Hippocampal formation (tissue), 2 donors: ENCODE data around the gene SMPD4.
"Not testable (repeated sequence)": the region's sequence is repeated elsewhere in the genome, so short reads cannot be mapped to it uniquely, and the experiment has no call there.

ENCODE experiments used
- DNase-seq, 2 donors: peaks; one replicate each; lab custom pipeline; 2025; lab: John Stamatoyannopoulos, UW

The SMPD4 gene

GRCh38 chr2:130181325-130181879 is at the start of gene SMPD4:
Gene SMPD4, minus strand, starts transcription at chr2:130181602. Its CDS starts 5,010 bp downstream, at chr2:130176592.
- peak; percentile 86 to 95 for DNase-seq

DNA sequence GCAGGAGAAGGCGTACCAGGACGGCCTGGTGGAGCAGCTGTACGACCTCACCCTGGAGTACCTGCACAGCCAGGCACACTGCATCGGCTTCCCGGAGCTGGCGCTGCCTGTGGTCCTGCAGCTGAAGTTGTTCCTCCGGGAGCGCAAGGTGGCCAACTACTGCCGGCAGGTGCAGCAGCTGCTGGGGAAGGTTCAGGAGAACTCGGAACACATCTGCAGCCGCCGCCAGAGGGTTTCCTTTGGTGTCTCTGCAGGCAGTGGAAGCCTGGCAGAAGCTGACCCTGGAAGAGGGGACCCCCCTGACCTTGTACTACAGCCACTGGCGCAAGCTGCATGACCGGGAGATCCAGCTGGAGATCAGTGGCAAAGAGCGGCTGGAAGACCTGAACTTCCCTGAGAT is 49.5 kb upstream of the SMPD4 start:
- not testable (repeated sequence) for DNase-seq

GRCh38 chr2:130230376-130230775 is 49.0 kb upstream of the SMPD4 start:
- not testable (repeated sequence) for DNase-seq

DNA sequence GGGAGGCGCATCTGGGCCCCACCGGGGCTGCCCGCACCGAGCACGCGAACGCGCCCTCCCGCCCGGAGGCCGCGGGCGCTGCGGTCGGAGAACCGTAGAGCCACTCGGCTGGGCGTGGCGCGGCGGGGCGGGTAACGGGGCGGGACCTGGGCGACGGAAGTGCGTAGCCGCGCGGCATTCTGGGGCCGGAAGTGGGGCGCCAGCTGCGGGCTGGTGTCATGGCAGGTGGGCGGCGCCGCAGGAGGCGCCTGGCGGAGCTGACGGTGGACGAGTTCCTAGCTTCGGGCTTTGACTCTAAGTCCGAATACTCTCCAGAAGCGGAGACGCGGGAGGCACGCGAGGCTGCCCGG is 47.7 kb upstream of the SMPD4 start:
- not testable (repeated sequence) for DNase-seq

DNA sequence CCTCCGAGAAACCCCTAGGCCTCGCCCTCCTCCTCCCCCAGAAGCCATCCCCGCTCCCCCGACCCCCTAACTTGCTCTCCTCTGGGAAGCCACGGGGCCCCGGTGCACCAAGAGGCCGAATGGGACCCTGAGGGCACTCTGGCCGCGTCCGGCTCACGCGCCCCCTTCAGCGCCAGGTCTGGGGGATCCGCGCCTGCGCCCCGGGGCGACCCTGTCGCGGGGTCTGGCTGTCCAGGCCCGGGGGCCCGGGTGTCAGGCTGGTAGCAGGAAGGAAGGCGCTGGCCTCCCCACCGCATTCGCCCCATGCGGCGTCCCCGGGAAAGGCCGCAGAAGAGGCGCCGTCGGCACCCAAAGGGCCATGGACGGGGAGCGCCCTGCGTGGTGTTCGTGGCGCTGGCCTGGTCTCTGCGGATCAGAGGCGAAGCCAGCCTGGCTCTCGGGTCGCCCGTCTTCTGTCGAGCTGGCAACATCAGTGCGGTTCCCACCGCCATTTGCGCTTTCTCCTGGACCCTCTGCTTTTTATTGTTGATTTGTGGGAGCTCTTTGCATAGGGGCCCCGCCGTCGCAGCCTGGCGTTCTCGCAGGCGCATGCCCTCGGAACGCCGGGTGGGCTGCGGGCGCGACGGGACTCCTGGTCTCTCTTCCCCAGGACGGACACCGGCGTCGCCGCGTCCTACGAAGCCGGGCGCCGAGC is 47.2 kb upstream of the SMPD4 start:
- not testable (repeated sequence) for DNase-seq

GRCh38 chr2:130228005-130228404 is 46.6 kb upstream of the SMPD4 start:
- DNase-seq = not testable (repeated sequence)

DNA sequence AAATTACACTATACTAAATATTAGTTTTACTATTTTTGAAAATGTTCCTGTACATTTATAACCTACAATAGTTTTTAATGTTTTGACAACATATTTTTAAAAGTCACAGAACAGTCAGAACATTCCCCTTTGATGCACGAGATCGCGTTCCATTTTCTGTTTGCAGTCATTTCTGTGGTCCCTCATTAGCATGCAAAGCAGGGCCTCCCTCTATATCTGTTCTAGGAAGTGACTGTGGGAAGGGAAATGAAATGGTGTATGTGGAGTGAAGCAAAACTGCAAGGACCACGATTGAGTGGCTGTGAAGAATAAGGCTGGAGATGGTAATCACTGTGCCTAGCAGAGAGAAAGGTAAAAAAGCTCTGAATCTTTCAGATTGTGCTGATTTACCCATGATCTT is 41.1 kb upstream of the SMPD4 start:
- not testable (repeated sequence) for DNase-seq

- not testable (repeated sequence) for DNase-seq
These were observed 39.1 kb upstream of the SMPD4 start for GRCh38 chr2:130220505-130220904.

DNA sequence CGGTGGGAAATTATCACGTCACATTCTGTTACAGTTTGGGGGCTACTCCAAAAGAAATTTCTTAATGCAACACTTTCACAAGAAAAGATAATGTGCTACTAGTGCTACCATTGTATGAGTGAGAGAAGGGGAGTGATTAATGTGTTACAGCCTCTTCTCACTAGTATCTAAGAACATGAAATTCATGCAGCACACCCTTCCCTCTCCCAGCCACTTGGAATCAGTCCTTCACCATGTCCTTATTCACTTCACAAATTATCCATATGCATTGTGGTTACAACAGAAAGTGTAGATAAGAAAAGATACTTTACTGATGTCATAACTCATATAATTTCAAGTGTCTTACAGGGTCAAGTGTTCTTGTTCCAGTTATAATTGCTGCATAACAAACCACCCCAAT is 37.7 kb upstream of the SMPD4 start:
- DNase-seq = not testable (repeated sequence)

GRCh38 chr2:130207051-130207450 is 25.6 kb upstream of the SMPD4 start:
- not testable (repeated sequence) for DNase-seq

DNA sequence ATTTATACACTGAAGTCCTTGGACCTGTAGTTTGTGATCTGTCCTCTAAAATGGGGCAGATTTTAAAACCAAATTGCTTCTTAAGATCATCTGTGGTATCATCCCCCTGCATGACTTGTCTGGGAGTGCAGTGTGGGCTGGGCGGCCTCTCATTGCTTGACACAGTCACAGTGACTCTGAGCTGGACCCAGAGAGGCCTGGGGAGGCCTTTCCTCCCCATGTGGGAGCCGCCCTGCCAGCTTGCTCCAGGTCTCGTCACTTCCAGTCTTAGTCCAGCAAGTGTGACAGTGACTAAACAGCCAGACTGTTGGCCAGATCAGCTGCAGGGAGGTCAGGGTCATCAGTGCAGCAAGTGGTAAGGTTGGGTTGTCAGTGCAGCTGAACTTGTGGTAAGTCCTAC is 21.7 kb upstream of the SMPD4 start:
- DNase-seq = not testable (repeated sequence)

GRCh38 chr2:130202518-130202917 is 21.1 kb upstream of the SMPD4 start:
- DNase-seq = not testable (repeated sequence)

GRCh38 chr2:130198343-130198742 is 16.9 kb upstream of the SMPD4 start, which contains the start of gene TUBA3E:
Gene TUBA3E, minus strand, starts transcription at chr2:130198439. Its CDS starts 79 bp downstream, at chr2:130198360.
- no peak for DNase-seq

DNA sequence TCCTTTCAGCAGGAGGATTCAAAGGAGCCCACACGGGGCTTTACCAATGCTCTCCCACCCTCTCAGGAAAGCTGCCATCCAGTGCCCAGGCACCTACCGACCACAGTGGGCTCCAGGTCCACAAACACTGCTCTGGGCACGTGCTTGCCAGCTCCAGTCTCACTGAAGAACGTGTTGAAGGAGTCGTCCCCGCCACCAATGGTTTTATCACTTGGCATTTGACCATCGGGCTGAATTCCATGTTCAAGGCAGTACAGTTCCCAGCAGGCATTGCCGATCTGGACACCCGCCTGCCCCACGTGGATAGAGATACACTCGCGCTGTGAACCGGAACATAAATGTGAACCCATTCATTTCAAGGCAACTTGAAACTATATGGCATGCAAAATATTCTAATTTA is 14.7 kb upstream of the SMPD4 start:
- DNase-seq = not testable (repeated sequence)

- DNase-seq = not testable (repeated sequence)
These were observed 13.8 kb upstream of the SMPD4 start for GRCh38 chr2:130195089-130195635.

GRCh38 chr2:130193824-130194223 is 12.4 kb upstream of the SMPD4 start:
- DNase-seq = not testable (repeated sequence)

GRCh38 chr2:130192451-130192850 is 11.0 kb upstream of the SMPD4 start:
- not testable (repeated sequence) for DNase-seq

- DNase-seq = not testable (repeated sequence)
These were observed 9.9 kb upstream of the SMPD4 start for GRCh38 chr2:130191319-130191718.

DNA sequence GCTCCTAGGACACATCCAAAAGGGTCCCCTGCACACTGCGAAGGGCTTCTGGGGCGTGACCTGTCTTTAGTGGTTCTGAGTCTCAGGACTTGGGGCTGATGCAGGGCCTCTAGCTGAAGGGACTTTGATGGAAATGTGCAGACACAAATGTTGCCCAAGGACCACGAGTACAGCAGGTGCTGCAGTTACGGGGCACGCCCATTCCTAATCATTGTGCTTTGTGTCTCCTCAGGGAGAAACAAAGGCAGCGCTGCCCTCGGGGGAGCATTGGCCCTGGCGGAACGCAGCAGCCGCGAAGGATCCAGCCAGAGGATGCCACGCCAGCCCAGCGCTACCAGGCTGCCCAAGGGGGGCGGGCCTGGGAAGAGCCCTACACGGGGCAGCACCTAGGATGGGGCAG is 8.8 kb upstream of the SMPD4 start:
- DNase-seq = no peak

DNA sequence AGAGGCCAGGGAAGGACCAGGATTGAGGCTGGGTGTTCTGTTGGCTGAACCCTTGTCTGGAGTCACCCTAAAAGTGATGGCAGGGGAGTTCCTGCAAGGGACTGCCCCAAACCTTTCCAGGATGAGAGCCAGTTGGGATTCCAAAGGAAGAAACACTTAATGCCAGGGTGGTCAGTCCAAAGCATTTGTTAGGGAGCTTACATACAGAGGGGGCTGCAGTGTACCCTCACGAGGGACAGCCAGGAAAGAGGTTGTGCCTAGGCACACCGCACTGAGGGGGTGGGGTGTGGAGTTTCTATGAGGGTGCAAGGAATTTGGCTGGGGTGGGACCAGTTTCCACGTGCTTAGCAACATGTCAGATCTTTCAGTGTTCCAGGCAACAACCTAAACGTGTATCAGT is 7.6 kb upstream of the SMPD4 start:
- DNase-seq = not testable (repeated sequence)

GRCh38 chr2:130187859-130188792 is 6.7 kb upstream of the SMPD4 start:
- not testable (repeated sequence) for DNase-seq

DNA sequence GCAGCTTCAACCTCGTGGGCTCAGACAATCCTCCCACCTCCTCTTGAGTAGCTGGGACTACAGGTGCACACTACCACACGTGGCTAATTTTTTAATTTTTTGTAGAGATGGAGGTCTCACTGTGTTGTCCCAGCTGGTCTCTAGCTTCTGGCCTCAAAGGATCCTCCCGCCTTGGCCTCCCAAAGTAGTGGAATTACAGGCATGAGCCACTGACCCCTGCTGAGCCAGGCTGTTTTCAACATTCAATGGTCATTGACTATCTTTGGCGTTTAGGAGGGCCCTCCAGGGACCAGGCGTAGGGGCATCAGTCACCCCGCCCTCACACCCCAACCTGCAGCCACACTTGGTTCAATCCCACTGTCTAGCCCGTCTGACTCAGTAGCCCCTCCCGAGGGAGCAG is 5.9 kb upstream of the SMPD4 start:
- DNase-seq = no peak
